HG03442 (cell line): ENCODE results near the gene P2RY11.

Experiments used
- ATAC-seq: cut with Tn5 transposase; IDR thresholded peaks from one replicate; pipeline ENCODE4 v1.9.1; 2021; ENCODE audit warnings: mild to moderate bottlenecking, moderate library complexity; ENCODE audit not compliant: unreplicated experiment

Gene P2RY11

GRCh38 chr19:10111405-10111811 is at the start of gene P2RY11:
P2RY11 (plus strand) TSS chr19:10111693; CDS start chr19:10111722, 29 bp downstream.
- ATAC-seq = no peak

- no peak for ATAC-seq
These were observed 49.7 kb upstream of the P2RY11 start for GRCh38 chr19:10061717-10062310.

- ATAC-seq = no peak
These were observed 43.3 kb upstream of the P2RY11 start for GRCh38 chr19:10068205-10068604.

GRCh38 chr19:10069046-10069445 is 42.4 kb upstream of the P2RY11 start:
- ATAC-seq = no peak

- ATAC-seq = no peak
These were observed 40.6 kb upstream of the P2RY11 start for GRCh38 chr19:10070730-10071446.

- no peak for ATAC-seq
These were observed 37.3 kb upstream of the P2RY11 start for GRCh38 chr19:10074153-10074552.

- ATAC-seq = no peak
These were observed 35.0 kb upstream of the P2RY11 start for GRCh38 chr19:10076535-10076934.

GRCh38 chr19:10078329-10078728 is 33.2 kb upstream of the P2RY11 start:
- no peak for ATAC-seq

- no peak for ATAC-seq
These were observed 32.5 kb upstream of the P2RY11 start for GRCh38 chr19:10079031-10079453.

GRCh38 chr19:10083911-10084310 is 27.6 kb upstream of the P2RY11 start:
- ATAC-seq = no peak

- ATAC-seq = no peak
These were observed 26.7 kb upstream of the P2RY11 start for GRCh38 chr19:10084803-10085202.

GRCh38 chr19:10085641-10086590 is 25.6 kb upstream of the P2RY11 start, which contains the start of gene SHFL:
SHFL (plus strand) TSS chr19:10086317; CDS start chr19:10086428, 111 bp downstream.
- ATAC-seq = peak; percentile 82

GRCh38 chr19:10086591-10087192 is 24.8 kb upstream of the P2RY11 start:
- ATAC-seq = no peak

GRCh38 chr19:10087296-10088061 is 24.0 kb upstream of the P2RY11 start:
- no peak for ATAC-seq

- ATAC-seq = no peak
These were observed 22.4 kb upstream of the P2RY11 start for GRCh38 chr19:10088949-10089554.

GRCh38 chr19:10089801-10090375 is 21.6 kb upstream of the P2RY11 start:
- ATAC-seq = no peak

GRCh38 chr19:10091370-10091687 is 20.2 kb upstream of the P2RY11 start:
- ATAC-seq = no peak

- ATAC-seq = no peak
These were observed 19.4 kb upstream of the P2RY11 start for GRCh38 chr19:10091895-10092641.
